ENCODE results near the gene ITSN1. TPM values are rescaled to one million over a fixed set of nuclear protein-coding genes. Genes with fewer than 3 reads are reported as not detected.
"Not testable (repeated sequence)": the region's sequence is repeated elsewhere in the genome, so short reads cannot be mapped to it uniquely, and the experiment has no call there.

The ITSN1 gene
- polyA plus RNA-seq, 1 donor from 2014 or later, result 35.1 TPM

DNA sequence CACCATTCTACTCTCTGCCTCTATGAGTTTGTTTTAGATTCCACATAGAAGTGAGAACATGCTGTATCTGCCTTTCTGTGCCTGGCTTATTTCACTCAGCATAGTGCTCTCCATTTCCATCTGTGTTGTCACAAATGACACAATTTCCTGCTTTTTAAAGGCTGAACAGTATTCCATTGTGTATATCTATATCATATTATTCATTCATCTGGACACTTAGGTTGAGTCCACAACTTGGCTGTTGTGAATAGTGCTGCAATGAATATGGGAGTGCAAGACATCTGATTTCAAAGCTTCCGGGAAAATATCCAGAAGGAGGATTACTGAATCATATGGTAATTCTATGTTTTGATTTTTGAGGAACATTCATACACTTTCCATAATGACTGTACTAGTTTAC lies 33.7 kb upstream of the ITSN1 start:
- Histone ChIP-seq H2AFZ (ENCODE audit: low read depth, low read length) (no peak overlapping the region), H3K4me3 (ENCODE audit: low read length) (no peak overlapping the region), H3F3A (ENCODE audit: insufficient read depth, low read length, poor library complexity, severe bottlenecking) (no peaks in the 10 kb centered on the region), H3K36me3 (ENCODE audit: insufficient read depth, low read length) (peaks cover 3% of the 10 kb centered on the region), H4K20me1 (ENCODE audit: insufficient read depth) (no peaks in the 10 kb centered on the region), H3K9me2 (ENCODE audit: insufficient read depth, low read length) (no peaks in the 10 kb centered on the region), H3K79me2 (replicated peaks; ENCODE audit: insufficient read depth, low read length) (no peaks in the 10 kb centered on the region), H3K4me2 (ENCODE audit: low read length) (no peak overlapping the region), H3K9me3 (ENCODE audit: low read length) (no peaks in the 10 kb centered on the region), H3K27me3 (ENCODE audit: insufficient read depth, low read depth, low read length) (no peaks in the 10 kb centered on the region), H3K9ac (ENCODE audit: low read length) (no peak overlapping the region), H3K27ac (ENCODE audit: low read length) (no peak overlapping the region)
- TF ChIP-seq, protein P1, sequence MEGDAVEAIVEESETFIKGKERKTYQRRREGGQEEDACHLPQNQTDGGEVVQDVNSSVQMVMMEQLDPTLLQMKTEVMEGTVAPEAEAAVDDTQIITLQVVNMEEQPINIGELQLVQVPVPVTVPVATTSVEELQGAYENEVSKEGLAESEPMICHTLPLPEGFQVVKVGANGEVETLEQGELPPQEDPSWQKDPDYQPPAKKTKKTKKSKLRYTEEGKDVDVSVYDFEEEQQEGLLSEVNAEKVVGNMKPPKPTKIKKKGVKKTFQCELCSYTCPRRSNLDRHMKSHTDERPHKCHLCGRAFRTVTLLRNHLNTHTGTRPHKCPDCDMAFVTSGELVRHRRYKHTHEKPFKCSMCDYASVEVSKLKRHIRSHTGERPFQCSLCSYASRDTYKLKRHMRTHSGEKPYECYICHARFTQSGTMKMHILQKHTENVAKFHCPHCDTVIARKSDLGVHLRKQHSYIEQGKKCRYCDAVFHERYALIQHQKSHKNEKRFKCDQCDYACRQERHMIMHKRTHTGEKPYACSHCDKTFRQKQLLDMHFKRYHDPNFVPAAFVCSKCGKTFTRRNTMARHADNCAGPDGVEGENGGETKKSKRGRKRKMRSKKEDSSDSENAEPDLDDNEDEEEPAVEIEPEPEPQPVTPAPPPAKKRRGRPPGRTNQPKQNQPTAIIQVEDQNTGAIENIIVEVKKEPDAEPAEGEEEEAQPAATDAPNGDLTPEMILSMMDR (IDR thresholded peaks at IDR 0.05; ENCODE audit: poor library complexity, severe bottlenecking), result no peak
- TF ChIP-seq POLR2AphosphoS5 (IDR thresholded peaks at IDR 0.05) (no peak), EZH2 (IDR thresholded peaks at IDR 0.05; ENCODE audit: borderline replicate concordance, insufficient read depth, low read length, poor library complexity, severe bottlenecking) (no peak), EP300 (conservative IDR thresholded peaks at IDR 0.05; ENCODE audit: poor library complexity, severe bottlenecking) (no peak), MXI1 (conservative IDR thresholded peaks at IDR 0.05; ENCODE audit: poor library complexity, severe bottlenecking) (no peak), SMC3 (conservative IDR thresholded peaks at IDR 0.05; ENCODE audit: poor library complexity) (no peak), TAF1 (IDR thresholded peaks at IDR 0.05; ENCODE audit: low read depth) (no peak), RAD21 (conservative IDR thresholded peaks at IDR 0.05) (no peak)
- TF ChIP-seq, protein P2, sequence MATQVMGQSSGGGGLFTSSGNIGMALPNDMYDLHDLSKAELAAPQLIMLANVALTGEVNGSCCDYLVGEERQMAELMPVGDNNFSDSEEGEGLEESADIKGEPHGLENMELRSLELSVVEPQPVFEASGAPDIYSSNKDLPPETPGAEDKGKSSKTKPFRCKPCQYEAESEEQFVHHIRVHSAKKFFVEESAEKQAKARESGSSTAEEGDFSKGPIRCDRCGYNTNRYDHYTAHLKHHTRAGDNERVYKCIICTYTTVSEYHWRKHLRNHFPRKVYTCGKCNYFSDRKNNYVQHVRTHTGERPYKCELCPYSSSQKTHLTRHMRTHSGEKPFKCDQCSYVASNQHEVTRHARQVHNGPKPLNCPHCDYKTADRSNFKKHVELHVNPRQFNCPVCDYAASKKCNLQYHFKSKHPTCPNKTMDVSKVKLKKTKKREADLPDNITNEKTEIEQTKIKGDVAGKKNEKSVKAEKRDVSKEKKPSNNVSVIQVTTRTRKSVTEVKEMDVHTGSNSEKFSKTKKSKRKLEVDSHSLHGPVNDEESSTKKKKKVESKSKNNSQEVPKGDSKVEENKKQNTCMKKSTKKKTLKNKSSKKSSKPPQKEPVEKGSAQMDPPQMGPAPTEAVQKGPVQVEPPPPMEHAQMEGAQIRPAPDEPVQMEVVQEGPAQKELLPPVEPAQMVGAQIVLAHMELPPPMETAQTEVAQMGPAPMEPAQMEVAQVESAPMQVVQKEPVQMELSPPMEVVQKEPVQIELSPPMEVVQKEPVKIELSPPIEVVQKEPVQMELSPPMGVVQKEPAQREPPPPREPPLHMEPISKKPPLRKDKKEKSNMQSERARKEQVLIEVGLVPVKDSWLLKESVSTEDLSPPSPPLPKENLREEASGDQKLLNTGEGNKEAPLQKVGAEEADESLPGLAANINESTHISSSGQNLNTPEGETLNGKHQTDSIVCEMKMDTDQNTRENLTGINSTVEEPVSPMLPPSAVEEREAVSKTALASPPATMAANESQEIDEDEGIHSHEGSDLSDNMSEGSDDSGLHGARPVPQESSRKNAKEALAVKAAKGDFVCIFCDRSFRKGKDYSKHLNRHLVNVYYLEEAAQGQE (IDR thresholded peaks at IDR 0.05; ENCODE audit: borderline replicate concordance), result no peak

DNA sequence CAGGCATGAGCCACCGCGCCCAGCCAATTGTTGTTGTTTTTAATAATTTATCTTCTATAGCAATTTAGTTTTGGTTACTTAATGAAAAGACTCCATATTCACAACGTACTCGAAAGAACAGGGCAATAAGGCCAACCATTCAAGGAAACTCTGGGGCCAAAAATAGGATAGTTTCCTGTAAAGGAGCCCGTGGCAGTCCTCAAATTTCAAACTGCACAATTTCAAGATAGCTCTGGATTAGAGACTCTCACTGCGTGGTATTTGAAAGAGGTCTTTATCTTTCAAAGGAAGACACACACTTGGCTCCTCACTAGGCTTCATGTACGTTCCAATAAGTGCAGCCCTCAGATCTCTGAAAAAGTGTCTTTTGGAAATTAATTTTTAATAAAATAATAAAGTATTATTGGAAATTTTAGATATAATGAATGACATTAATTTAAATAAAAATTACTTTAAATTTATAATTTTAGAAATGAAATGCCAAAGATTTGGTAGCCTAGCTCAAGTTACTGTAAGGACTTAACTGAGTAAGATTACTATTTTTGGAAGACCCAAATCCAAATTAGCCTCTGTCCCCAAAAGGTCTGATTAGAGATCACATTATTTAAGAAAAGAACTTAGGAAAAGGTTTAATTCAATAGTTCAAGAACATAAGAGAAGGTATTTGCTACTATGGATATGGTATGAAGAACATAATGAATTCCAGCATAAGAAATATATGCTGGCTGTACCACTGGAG lies 31.1 kb upstream of the ITSN1 start:
- Histone ChIP-seq H3K4me3 (ENCODE audit: low read length) (no peak overlapping the region), H3K9me2 (ENCODE audit: insufficient read depth, low read length) (no peaks in the 10 kb centered on the region), H3K9ac (ENCODE audit: low read length) (no peak overlapping the region), H3K79me2 (replicated peaks; ENCODE audit: insufficient read depth, low read length) (no peaks in the 10 kb centered on the region), H2AFZ (ENCODE audit: low read depth, low read length) (no peak overlapping the region), H3K9me3 (ENCODE audit: low read length) (no peaks in the 10 kb centered on the region), H3K36me3 (ENCODE audit: insufficient read depth, low read length) (peaks cover 3% of the 10 kb centered on the region), H3K27ac (ENCODE audit: low read length) (no peak overlapping the region), H3K4me2 (ENCODE audit: low read length) (no peak overlapping the region), H3K27me3 (ENCODE audit: insufficient read depth, low read depth, low read length) (no peaks in the 10 kb centered on the region), H4K20me1 (ENCODE audit: insufficient read depth) (no peaks in the 10 kb centered on the region), H3F3A (ENCODE audit: insufficient read depth, low read length, poor library complexity, severe bottlenecking) (no peaks in the 10 kb centered on the region)
- TF ChIP-seq MXI1 (conservative IDR thresholded peaks at IDR 0.05; ENCODE audit: poor library complexity, severe bottlenecking) (no peak), EZH2 (IDR thresholded peaks at IDR 0.05; ENCODE audit: borderline replicate concordance, insufficient read depth, low read length, poor library complexity, severe bottlenecking) (no peak), TAF1 (IDR thresholded peaks at IDR 0.05; ENCODE audit: low read depth) (no peak)
- TF ChIP-seq, protein P1 (IDR thresholded peaks at IDR 0.05; ENCODE audit: poor library complexity, severe bottlenecking), result no peak

DNA sequence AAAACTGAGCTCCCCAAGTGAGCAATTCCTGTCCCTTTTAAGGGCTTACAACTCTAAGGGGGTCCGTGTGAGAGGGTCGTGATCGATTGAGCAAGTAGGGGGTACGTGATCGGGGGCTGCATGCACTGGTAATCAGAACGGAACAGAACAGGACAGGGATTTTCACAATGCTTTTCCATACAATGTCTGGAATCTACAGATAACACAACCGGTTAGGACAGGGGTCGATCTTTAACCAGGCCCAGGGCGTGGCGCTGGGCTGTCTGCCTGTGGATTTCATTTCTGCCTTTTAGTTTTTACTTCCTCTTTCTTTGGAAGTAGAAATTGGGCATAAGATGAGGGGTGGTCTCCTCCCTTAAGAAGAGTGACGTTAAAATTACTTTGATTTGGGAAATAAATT lies 24.7 kb upstream of the ITSN1 start:
- H3K79me2 ChIP-seq (replicated peaks; ENCODE audit: insufficient read depth, low read length); H4K20me1 ChIP-seq (ENCODE audit: insufficient read depth); H3F3A ChIP-seq (ENCODE audit: insufficient read depth, low read length, poor library complexity, severe bottlenecking); H3K27ac ChIP-seq (ENCODE audit: low read length); H3K4me2 ChIP-seq (ENCODE audit: low read length); H3K27me3 ChIP-seq (ENCODE audit: insufficient read depth, low read depth, low read length); H3K9me2 ChIP-seq (ENCODE audit: insufficient read depth, low read length); H3K4me3 ChIP-seq (ENCODE audit: low read length); H3K9me3 ChIP-seq (ENCODE audit: low read length); H2AFZ ChIP-seq (ENCODE audit: low read depth, low read length); H3K9ac ChIP-seq (ENCODE audit: low read length): not testable (repeated sequence)
- peaks cover 11% of the 10 kb centered on the region for H3K36me3 ChIP-seq (ENCODE audit: insufficient read depth, low read length)
